A673 (cell line): ENCODE data around the gene RPS6KA2. TPM values are rescaled to one million over a fixed set of nuclear protein-coding genes. Genes with fewer than 3 reads are reported as not detected.

Source experiments
- BruUV-seq: library from RNA; stranded (reverse); fragments of 400-500 nt; replicated peaks from 2 replicates; lab custom pipeline; 2021; lab: Mats Ljungman, UMichigan
- CTCF ChIA-PET: fragments of 300-600 bp; sonication (Branson Sonifier 250); formaldehyde crosslinking; loops from one replicate; lab custom pipeline; 2022; ENCODE audit warnings: antibody characterized with exemption; lab: Charles Lee
- POLR2A ChIA-PET: fragments of 300-600 bp; sonication (Branson Sonifier 250); formaldehyde crosslinking; loops from one replicate; lab custom pipeline; 2022; ENCODE audit warnings: antibody characterized with exemption; ENCODE audit not compliant: low non-redundant PET; lab: Charles Lee
- DNase-seq: peaks from one replicate; pipeline ENCODE4 v3.0.0-alpha.2; 2015; ENCODE audit warnings: low spot score
- H3K27ac ChIP-seq: fragments of 200-600 bp; sonication (generic); 2 replicates; pipeline ENCODE4 v1.5.1; 2016; ENCODE audit warnings: mixed run types, low read depth, mild to moderate bottlenecking, mixed read lengths, antibody characterized with exemption, low read length; ENCODE audit not compliant: poor library complexity, severe bottlenecking
- H3K27me3 ChIP-seq: fragments of 200-600 bp; sonication (generic); replicated peaks from 2 replicates; pipeline ENCODE4 v1.6.1; 2017; ENCODE audit warnings: mixed run types, low read depth, mild to moderate bottlenecking, mixed read lengths, antibody characterized with exemption, low read length; ENCODE audit not compliant: insufficient read depth, poor library complexity
- H3K36me3 ChIP-seq: fragments of 200-600 bp; sonication (generic); 2 replicates; pipeline ENCODE4 v1.6.1; 2016; ENCODE audit warnings: mixed run types, mild to moderate bottlenecking, mixed read lengths, antibody characterized with exemption, low read length; ENCODE audit not compliant: insufficient read depth, poor library complexity, severe bottlenecking
- H3K4me1 ChIP-seq: fragments of 200-600 bp; sonication (generic); 2 replicates; pipeline ENCODE4 v1.6.1; 2017; ENCODE audit warnings: mixed run types, mild to moderate bottlenecking, mixed read lengths, antibody characterized with exemption, low read length; ENCODE audit not compliant: insufficient read depth, poor library complexity, severe bottlenecking
- H3K4me3 ChIP-seq: fragments of 200-600 bp; sonication (generic); 2 replicates; pipeline ENCODE4 v1.5.1; 2016; ENCODE audit warnings: low read depth, mixed run types, mild to moderate bottlenecking, mixed read lengths, low read length; ENCODE audit not compliant: poor library complexity, severe bottlenecking
- H3K9me3 ChIP-seq: fragments of 200-600 bp; sonication (generic); 2 replicates; pipeline ENCODE4 v1.6.1; 2016; ENCODE audit warnings: mixed run types, low read depth, mild to moderate bottlenecking, mixed read lengths, antibody characterized with exemption, low read length; ENCODE audit not compliant: poor library complexity, severe bottlenecking
- EZH2 ChIP-seq: fragments of 200-600 bp; sonication (generic); IDR thresholded peaks from 2 replicates; pipeline ENCODE4 v1.6.1; 2017; ENCODE audit warnings: borderline replicate concordance, low read depth, mild to moderate bottlenecking, mixed read lengths, antibody characterized with exemption, low read length; ENCODE audit not compliant: poor library complexity, severe bottlenecking
- intact Hi-C: fragments of 100-400 bp; cut with micrococcal nuclease; formaldehyde crosslinking; loops from one replicate; pipeline ENCODE4 v1.10.0; 2022; ENCODE audit not compliant: unreplicated experiment
- total RNA-seq: library from RNA; stranded (reverse); gene quantifications from 2 replicates; pipeline ENCODE4 v1.2.3, GENCODE V29; 2021
- TF ChIP-seq, protein P1 (sequence below): fragments of 300-800, 200-600 bp; sonication (generic); conservative IDR thresholded peaks from 2 replicates; pipeline ENCODE4 v1.5.1; 2017; ENCODE audit warnings: low read depth, mild to moderate bottlenecking, antibody characterized with exemption, low read length, moderate library complexity, mixed read lengths

The RPS6KA2 gene
- total RNA-seq, 1 experiment from 2014 or later, result 30.1 TPM

DNA sequence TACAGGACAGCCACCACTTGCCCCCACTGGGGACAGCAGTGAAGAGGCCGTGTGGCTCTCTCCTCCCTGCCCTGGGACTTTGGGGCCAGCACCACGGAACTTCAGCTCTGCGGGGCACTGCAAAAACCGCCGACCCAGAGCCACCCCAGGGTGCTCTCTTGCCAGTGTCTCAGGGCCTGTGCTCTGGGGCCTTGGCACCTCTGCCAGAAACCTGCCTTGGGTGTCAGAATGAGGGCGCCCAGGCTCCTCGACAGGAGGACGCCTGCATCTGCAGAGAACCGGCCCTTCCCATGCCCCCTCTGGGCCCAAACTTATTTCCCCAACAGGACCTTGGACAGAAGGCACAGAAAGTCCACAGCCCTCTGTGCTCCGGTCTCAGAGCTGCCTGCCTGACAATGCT, 167.1 kb downstream of the RPS6KA2 start:
- Histone ChIP-seq H3K27ac (no peak overlapping the region), H3K4me3 (no peak overlapping the region), H3K9me3 (no peaks in the 10 kb centered on the region), H3K27me3 (no peaks in the 10 kb centered on the region), H3K4me1 (peaks cover 8% of the 10 kb centered on the region), H3K36me3 (no peaks in the 10 kb centered on the region)
- intact Hi-C loops, result no loop called here
- BruUV-seq, result no TSS peak
- ChIA-PET CTCF (no interaction called here), POLR2A (no interaction called here)
- DNase-seq, result no peak
- TF ChIP-seq, protein P1, sequence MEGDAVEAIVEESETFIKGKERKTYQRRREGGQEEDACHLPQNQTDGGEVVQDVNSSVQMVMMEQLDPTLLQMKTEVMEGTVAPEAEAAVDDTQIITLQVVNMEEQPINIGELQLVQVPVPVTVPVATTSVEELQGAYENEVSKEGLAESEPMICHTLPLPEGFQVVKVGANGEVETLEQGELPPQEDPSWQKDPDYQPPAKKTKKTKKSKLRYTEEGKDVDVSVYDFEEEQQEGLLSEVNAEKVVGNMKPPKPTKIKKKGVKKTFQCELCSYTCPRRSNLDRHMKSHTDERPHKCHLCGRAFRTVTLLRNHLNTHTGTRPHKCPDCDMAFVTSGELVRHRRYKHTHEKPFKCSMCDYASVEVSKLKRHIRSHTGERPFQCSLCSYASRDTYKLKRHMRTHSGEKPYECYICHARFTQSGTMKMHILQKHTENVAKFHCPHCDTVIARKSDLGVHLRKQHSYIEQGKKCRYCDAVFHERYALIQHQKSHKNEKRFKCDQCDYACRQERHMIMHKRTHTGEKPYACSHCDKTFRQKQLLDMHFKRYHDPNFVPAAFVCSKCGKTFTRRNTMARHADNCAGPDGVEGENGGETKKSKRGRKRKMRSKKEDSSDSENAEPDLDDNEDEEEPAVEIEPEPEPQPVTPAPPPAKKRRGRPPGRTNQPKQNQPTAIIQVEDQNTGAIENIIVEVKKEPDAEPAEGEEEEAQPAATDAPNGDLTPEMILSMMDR, result no peak
- no peak for TF ChIP-seq EZH2

DNA sequence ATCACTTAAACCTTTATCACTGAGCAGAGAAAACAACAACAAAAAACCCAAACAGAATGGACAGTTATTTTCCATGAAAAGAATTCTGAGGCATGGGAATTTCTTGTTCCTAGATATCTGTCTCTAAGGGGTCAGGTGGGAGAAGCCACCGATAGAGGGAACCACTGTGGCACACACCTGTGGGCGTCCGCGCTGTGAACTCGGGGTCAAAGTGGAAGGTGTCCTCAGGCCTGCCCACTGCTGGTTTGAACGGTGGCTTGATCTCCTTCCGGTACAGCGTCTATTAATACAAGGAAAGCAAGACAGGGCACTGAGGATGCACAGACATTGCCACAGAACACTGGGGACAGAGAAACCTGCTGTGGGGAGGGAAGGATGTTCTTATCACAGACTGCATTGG, 167.8 kb downstream of the RPS6KA2 start:
- H3K36me3 ChIP-seq, result no peaks in the 10 kb centered on the region
- ChIA-PET CTCF (no interaction called here), POLR2A (no interaction called here)
- no TSS peak for BruUV-seq
- H3K4me3 ChIP-seq, result no peak overlapping the region
- no peak for DNase-seq
- no peaks in the 10 kb centered on the region for H3K9me3 ChIP-seq
- H3K4me1 ChIP-seq, result peaks cover 8% of the 10 kb centered on the region
- TF ChIP-seq, protein P1, result no peak
- TF ChIP-seq EZH2, result no peak
- intact Hi-C loops, result no loop called here
- no peaks in the 10 kb centered on the region for H3K27me3 ChIP-seq
- no peak overlapping the region for H3K27ac ChIP-seq

DNA sequence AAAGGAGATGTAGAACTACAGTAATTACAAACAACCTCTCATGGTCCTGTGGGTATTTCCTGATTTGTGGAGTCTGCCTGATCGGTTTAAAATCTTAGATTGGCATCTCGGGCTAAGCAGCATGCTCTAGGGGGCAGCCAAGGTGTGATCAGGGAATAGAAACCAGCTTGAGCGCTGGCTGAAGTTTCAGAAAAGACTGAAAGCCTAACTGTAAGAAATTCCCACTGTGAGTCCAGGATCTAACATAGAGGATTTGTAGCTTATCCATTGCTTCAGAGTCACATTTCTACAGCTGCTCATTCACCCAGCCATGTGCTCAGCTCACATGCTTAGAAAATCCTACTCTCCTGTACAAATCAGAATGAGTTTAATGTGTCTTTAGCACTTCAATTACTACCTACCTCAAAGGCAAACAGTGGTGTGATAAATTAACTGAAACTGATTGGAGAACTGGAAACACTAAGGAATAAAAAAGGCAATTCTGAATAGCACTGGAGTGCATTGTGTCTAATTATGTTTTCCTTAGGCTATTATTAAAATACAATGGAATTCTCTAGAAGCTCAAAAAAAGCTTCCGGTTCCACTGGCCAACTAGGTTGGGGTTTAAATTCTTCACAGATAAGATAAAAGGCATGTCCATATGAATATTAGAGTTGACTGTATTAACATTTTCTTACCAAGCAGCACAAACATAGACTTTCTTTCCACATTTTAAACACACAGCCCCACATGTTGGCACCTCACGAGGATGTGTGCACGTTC, 170.5 kb downstream of the RPS6KA2 start:
- Histone ChIP-seq H3K4me3 (no peak overlapping the region), H3K36me3 (no peaks in the 10 kb centered on the region), H3K27me3 (no peaks in the 10 kb centered on the region), H3K27ac (no peak overlapping the region), H3K9me3 (no peaks in the 10 kb centered on the region), H3K4me1 (peaks cover 8% of the 10 kb centered on the region)
- intact Hi-C loops, result no loop called here
- CTCF ChIA-PET, result no interaction called here
- POLR2A ChIA-PET, result no interaction called here
- peak; percentile 43 for DNase-seq
- no peak for TF ChIP-seq EZH2
- TF ChIP-seq, protein P1, result peak; percentile 51; the same call in 1 of the 2 replicates
- BruUV-seq, result no TSS peak
